ENCODE results near the gene TSPAN18.

DNA sequence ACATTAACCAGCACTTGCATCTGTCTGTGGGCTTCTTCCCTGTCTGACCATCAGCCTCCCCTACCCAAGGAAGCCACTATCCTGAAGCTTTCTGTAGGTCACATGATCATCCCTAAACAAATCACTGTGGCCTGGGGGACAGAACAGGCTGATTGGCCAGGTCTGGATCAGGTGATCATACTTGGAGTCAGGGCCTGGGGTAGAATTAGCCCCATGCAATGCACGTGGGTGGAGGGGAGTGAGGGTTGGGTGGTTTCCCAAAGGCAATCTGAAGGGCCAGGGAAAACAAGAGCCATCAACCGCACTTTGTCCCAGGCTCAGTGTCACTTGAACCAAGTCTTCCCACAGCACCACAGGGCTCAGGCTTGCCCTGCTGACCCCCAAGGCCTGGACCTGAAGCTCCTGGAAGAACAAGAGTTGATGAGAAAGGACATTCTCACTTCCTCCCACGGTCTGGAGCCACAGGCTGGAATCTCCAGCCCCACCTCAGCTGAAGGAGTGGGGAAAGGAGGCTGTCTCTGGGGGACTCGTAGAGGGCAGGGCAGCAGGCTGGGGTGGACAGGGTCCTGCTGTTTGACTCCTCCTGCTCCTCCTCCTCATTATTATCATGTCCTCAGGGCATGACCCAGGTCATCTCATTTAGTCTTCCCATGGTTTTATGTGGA, 31.5 kb upstream of the TSPAN18 start:
- TF ChIP-seq POLR2A (IDR thresholded peaks at IDR 0.05), result no peak
- TF ChIP-seq POLR2AphosphoS5 (IDR thresholded peaks at IDR 0.05; ENCODE audit: insufficient read depth in 1 of 2, low read depth in 1 of 2), result no peak
- TF ChIP-seq, protein P1, sequence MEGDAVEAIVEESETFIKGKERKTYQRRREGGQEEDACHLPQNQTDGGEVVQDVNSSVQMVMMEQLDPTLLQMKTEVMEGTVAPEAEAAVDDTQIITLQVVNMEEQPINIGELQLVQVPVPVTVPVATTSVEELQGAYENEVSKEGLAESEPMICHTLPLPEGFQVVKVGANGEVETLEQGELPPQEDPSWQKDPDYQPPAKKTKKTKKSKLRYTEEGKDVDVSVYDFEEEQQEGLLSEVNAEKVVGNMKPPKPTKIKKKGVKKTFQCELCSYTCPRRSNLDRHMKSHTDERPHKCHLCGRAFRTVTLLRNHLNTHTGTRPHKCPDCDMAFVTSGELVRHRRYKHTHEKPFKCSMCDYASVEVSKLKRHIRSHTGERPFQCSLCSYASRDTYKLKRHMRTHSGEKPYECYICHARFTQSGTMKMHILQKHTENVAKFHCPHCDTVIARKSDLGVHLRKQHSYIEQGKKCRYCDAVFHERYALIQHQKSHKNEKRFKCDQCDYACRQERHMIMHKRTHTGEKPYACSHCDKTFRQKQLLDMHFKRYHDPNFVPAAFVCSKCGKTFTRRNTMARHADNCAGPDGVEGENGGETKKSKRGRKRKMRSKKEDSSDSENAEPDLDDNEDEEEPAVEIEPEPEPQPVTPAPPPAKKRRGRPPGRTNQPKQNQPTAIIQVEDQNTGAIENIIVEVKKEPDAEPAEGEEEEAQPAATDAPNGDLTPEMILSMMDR (IDR thresholded peaks at IDR 0.05), result no peak

Measured in vagina (tissue), 2 donors.